HG03457 (cell line): ENCODE results near the gene GALNT9.
"Not testable (repeated sequence)": the region's sequence is repeated elsewhere in the genome, so short reads cannot be mapped to it uniquely, and the experiment has no call there.

Experiments
- ATAC-seq: cut with Tn5 transposase; IDR thresholded peaks from one replicate; pipeline ENCODE4 v1.9.1; 2021; ENCODE audit warnings: moderate number of reproducible peaks; ENCODE audit not compliant: unreplicated experiment

Gene GALNT9

GRCh38 chr12:132358241-132359225 lies 29.1 kb upstream of the GALNT9 start:
- not testable (repeated sequence) for ATAC-seq

- ATAC-seq = no peak
Observed at GRCh38 chr12:132357623-132358186, 28.3 kb upstream of the GALNT9 start.

- no peak for ATAC-seq
Observed at GRCh38 chr12:132356691-132357622, 27.6 kb upstream of the GALNT9 start.

- ATAC-seq = no peak
Observed at GRCh38 chr12:132355742-132356681, 26.6 kb upstream of the GALNT9 start.

- no peak for ATAC-seq
Observed at GRCh38 chr12:132354982-132355680, 25.7 kb upstream of the GALNT9 start.

- no peak for ATAC-seq
Observed at GRCh38 chr12:132354211-132354981, 25.0 kb upstream of the GALNT9 start.

- no peak for ATAC-seq
Observed at GRCh38 chr12:132353811-132354210, 24.4 kb upstream of the GALNT9 start.

- no peak for ATAC-seq
Observed at GRCh38 chr12:132352896-132353800, 23.8 kb upstream of the GALNT9 start.

- ATAC-seq = no peak
Observed at GRCh38 chr12:132351751-132352495, 22.5 kb upstream of the GALNT9 start.

- ATAC-seq = no peak
Observed at GRCh38 chr12:132349501-132350131, 20.2 kb upstream of the GALNT9 start.

- no peak for ATAC-seq
Observed at GRCh38 chr12:132348176-132348575, 18.8 kb upstream of the GALNT9 start.

- no peak for ATAC-seq
Observed at GRCh38 chr12:132347176-132347855, 17.9 kb upstream of the GALNT9 start.

GRCh38 chr12:132346471-132347175 lies 17.2 kb upstream of the GALNT9 start:
- ATAC-seq = no peak

- no peak for ATAC-seq
Observed at GRCh38 chr12:132345561-132346200, 16.3 kb upstream of the GALNT9 start.

GRCh38 chr12:132345126-132345525 lies 15.7 kb upstream of the GALNT9 start:
- ATAC-seq = no peak
